Measurements from ENCODE around the gene DROSHA. TPM values are rescaled to one million over a fixed set of nuclear protein-coding genes. Genes with fewer than 3 reads are reported as not detected.
"Not testable (repeated sequence)": the region's sequence is repeated elsewhere in the genome, so short reads cannot be mapped to it uniquely, and the experiment has no call there.

The DROSHA gene
- total RNA-seq, 2 donors from 2014 or later, result 16.1 to 85.0 TPM

DNA sequence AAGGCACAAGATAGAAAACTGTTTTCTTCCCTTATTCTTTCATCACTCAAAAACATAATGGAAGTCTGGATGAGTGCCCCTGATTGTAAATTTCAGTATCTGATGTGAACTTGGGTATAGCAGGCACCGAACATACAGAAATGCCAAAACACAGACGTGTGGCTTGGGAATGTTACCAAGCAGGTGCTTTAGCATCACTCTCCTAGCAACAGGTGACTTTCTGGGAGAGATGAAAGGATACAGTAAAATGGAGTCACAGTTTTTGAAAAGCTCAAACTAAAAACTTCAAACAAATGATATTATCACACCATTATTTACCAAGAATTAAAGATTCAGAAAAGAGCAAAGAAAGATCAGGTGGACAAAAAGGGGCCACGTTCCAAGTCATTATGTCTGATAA, 130.2 kb downstream of the DROSHA start:
- Histone ChIP-seq H3K27me3 (no peaks in the 10 kb centered on the region), H3K9me3 (no peaks in the 10 kb centered on the region), H3K27ac (no peak overlapping the region), H3K36me3 (replicated peaks in 1 of 2; ENCODE audit: insufficient read depth in 1 of 2, low read depth in 2 of 2) (peaks cover 0 to 8% of the 10 kb centered on the region in 2 donors), H3K4me3 (no peak overlapping the region), H3K4me1 (no peaks in the 10 kb centered on the region)
- no peak for ATAC-seq
- TF ChIP-seq, protein P1, sequence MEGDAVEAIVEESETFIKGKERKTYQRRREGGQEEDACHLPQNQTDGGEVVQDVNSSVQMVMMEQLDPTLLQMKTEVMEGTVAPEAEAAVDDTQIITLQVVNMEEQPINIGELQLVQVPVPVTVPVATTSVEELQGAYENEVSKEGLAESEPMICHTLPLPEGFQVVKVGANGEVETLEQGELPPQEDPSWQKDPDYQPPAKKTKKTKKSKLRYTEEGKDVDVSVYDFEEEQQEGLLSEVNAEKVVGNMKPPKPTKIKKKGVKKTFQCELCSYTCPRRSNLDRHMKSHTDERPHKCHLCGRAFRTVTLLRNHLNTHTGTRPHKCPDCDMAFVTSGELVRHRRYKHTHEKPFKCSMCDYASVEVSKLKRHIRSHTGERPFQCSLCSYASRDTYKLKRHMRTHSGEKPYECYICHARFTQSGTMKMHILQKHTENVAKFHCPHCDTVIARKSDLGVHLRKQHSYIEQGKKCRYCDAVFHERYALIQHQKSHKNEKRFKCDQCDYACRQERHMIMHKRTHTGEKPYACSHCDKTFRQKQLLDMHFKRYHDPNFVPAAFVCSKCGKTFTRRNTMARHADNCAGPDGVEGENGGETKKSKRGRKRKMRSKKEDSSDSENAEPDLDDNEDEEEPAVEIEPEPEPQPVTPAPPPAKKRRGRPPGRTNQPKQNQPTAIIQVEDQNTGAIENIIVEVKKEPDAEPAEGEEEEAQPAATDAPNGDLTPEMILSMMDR (IDR thresholded peaks at IDR 0.05), result no peak
- TF ChIP-seq POLR2A (IDR thresholded peaks at IDR 0.05), result no peak
- 66 to 84% methylated on average over 3 of the region's 3 CpGs for WGBS, 2 donors
- no peak for DNase-seq
- intact Hi-C loops (cut with DNase I), result no loop called here

DNA sequence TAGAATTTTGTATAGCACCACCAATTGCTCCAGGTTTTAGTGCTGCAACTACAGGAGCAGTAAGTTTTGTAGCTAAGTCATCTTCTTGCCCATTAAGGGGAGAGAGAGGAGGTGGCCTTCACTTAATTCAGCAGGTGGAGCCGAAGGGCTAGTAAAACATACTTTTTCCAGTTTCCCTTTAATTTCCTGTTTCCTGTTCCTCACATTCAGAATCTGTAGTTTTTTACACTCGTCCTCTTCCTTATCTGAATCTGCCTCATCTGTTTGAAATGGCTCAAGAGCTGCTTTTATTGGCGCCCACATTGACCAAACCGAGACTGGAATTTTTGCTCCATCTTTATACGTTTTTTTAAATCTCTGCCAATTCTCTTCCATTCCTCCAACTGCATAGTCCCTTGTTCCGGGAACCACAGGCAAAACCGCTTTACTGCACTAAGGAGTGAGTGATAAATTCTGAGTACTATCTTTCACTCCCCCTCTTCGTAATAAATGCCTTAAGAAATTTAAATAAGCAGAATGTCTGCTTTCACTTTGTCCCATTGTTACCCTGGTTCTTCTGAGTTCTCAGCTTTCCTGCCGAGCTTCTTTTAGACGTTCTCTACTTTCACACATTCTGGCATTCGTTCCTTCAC, 133.9 kb downstream of the DROSHA start:
- TF ChIP-seq, protein P1 (IDR thresholded peaks at IDR 0.05), result no peak
- Histone ChIP-seq H3K27ac (no peak overlapping the region), H3K4me3 (no peak overlapping the region), H3K9me3 (no peaks in the 10 kb centered on the region), H3K27me3 (no peaks in the 10 kb centered on the region), H3K36me3 (replicated peaks in 1 of 2; ENCODE audit: insufficient read depth in 1 of 2, low read depth in 2 of 2) (peaks cover 0 to 5% of the 10 kb centered on the region in 2 donors), H3K4me1 (no peaks in the 10 kb centered on the region)
- WGBS, 2 donors, result 57 to 60% methylated on average over 11 of the region's 11 CpGs
- intact Hi-C loops (cut with DNase I), result no loop called here
- DNase-seq, result no peak
- ATAC-seq, result no peak

DNA sequence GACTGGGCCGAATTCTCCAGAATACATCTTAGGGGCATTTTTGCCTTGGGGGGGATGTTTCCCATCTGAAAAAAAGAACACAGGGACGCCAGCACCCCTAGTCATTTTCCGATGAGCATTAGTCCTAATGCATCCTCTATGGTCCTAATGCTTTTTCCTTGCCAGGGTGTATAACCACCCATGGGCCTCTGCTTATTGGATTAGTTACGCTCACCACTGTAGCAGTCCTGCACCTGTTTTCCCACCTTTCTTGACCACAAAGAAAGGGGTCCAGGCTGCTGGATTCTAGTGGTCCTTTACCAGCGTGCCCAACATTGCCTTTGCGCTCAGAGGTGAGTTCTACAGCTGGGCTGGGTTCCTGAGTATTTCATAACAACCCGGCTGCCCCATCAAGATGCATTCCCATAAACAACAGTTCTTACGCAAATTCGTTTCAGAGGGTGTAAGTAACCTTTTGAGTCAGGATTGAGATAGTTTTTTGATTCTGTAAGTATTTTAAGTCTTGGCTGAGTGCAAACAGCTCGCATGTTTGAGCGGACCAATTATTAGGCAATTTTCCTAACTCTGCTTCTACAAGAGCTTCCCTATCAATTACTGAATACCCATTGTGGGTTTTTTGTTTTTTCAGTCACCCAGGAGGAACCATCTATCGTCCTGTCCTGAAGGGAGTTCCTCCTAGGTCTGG, 135.1 kb downstream of the DROSHA start:
- Histone ChIP-seq H3K27me3 (no peaks in the 10 kb centered on the region), H3K4me1 (no peaks in the 10 kb centered on the region), H3K36me3 (replicated peaks in 1 of 2; ENCODE audit: insufficient read depth in 1 of 2, low read depth in 2 of 2) (peaks cover 0 to 5% of the 10 kb centered on the region in 2 donors), H3K9me3 (no peaks in the 10 kb centered on the region), H3K27ac (no peak overlapping the region), H3K4me3 (no peak overlapping the region)
- intact Hi-C loops (cut with DNase I), result no loop called here
- ATAC-seq, result no peak
- no peak for TF ChIP-seq POLR2A (IDR thresholded peaks at IDR 0.05)
- TF ChIP-seq, protein P1 (IDR thresholded peaks at IDR 0.05), result no peak
- no peak for DNase-seq
- 68 to 75% methylated on average over 12 of the region's 12 CpGs for WGBS, 2 donors

DNA sequence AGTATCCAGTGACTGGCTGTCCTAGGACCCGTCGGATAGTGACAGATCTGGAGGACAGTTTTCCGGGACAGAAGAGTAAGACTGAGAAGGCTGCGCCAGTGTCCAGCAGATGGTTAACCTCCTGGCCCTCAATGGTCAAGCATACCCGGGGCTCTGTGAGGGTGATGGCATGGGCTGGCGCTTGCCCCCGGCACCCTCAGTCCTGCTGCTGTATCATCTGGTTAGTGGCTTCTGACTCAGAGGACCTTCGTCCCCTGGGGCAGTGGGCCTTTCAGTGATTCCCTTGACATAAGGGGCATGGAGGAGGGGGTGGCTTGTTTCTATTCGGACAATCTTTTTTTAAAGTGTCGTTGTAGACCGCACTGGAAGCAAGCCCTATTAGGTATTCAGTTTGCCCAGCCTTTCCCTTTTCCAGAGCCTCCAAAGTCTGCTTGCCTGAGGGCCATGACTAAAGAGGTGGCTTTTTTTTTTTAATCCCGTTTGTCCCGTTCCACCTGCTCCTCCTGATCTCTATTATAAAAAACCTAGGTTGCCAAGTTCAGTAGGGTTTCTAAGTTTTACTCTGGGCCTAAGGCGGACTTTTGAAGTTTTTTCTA, 136.3 kb downstream of the DROSHA start:
- 80 to 85% methylated on average over 14 of the region's 14 CpGs for WGBS, 2 donors

DNA sequence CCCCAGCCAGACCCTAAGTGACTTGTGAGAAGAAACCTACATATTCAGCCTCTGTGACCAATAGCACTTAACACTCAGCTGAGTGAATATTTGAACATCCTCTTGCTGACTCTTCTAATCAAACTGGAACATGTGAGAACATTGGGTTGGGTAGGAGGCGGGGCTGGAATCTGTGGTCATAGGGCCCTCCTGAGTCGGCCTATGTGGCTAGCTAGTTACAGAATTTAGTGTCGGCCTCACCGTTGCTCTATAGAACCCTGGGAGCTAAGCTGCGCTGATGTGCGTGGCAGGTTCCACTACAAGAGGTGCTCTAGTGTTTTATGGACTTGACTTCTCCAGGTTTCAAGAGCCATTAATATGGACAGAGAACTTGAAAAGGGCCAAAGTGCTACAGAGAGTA, 138.8 kb downstream of the DROSHA start:
- H3K36me3 ChIP-seq (replicated peaks in 1 of 2; ENCODE audit: insufficient read depth in 1 of 2, low read depth in 2 of 2), result no peaks in the 10 kb centered on the region
- WGBS, 2 donors, result 77 to 81% methylated on average over 6 of the region's 6 CpGs
- ATAC-seq (no peak), DNase-seq (no peak)
- TF ChIP-seq, protein P1 (IDR thresholded peaks at IDR 0.05), result no peak
- TF ChIP-seq POLR2A (IDR thresholded peaks at IDR 0.05), result no peak
- H3K4me1 ChIP-seq, result no peaks in the 10 kb centered on the region
- no peak overlapping the region for H3K27ac ChIP-seq
- intact Hi-C loops (cut with DNase I), result no loop called here
- no peak overlapping the region for H3K4me3 ChIP-seq
- H3K27me3 ChIP-seq, result no peaks in the 10 kb centered on the region
- peaks cover 0 to 7% (median 0%) of the 10 kb centered on the region in 3 donors for H3K9me3 ChIP-seq

More for the DNA sequence above, 136.3 kb downstream of the DROSHA start:
- H3K27ac ChIP-seq; H3K36me3 ChIP-seq (replicated peaks in 1 of 2; ENCODE audit: insufficient read depth in 1 of 2, low read depth in 2 of 2); H3K4me3 ChIP-seq; H3K9me3 ChIP-seq; H3K27me3 ChIP-seq; ATAC-seq; H3K4me1 ChIP-seq; DNase-seq; intact Hi-C loops (cut with DNase I): not testable (repeated sequence)

Data from body of pancreas (tissue), 4 donors.